RWPE2 (cell line): ENCODE results near the gene AKR1A1.
A peak's percentile ranks its signal among the peaks of the same experiment; 100 is the strongest.

ENCODE experiments used
- ATAC-seq: fragments of 200-7000 bp; cut with Tn5 transposase; 3 replicates; pipeline ENCODE4 v1.9.1; 2021; ENCODE audit warnings: low read depth
- DNase-seq: peaks from one replicate; pipeline ENCODE4 v3.0.0-alpha.2; 2020; ENCODE audit warnings: low spot score
- H3K27ac ChIP-seq: fragments of 450-650 bp; 2 replicates; pipeline ENCODE4 v1.5.1; 2017; ENCODE audit warnings: mild to moderate bottlenecking; ENCODE audit not compliant: poor library complexity, severe bottlenecking
- H3K27me3 ChIP-seq: fragments of 250-450 bp; sonication (Bioruptor Pico); 2 replicates; pipeline ENCODE4 v1.5.1; 2021; ENCODE audit warnings: mild to moderate bottlenecking, moderate library complexity; ENCODE audit not compliant: insufficient read depth, poor library complexity, severe bottlenecking
- H3K36me3 ChIP-seq: fragments of 250-450 bp; sonication (Bioruptor Pico); 2 replicates; pipeline ENCODE4 v1.5.1; 2020; ENCODE audit warnings: low read depth, mild to moderate bottlenecking, moderate library complexity
- H3K4me1 ChIP-seq: fragments of 250-450 bp; sonication (Bioruptor Pico); 2 replicates; pipeline ENCODE4 v1.5.1; 2021; ENCODE audit warnings: mild to moderate bottlenecking, moderate library complexity; ENCODE audit not compliant: insufficient read depth, poor library complexity, severe bottlenecking
- H3K4me3 ChIP-seq: fragments of 250-450 bp; sonication (Bioruptor Pico); 2 replicates; pipeline ENCODE4 v1.5.1; 2021; ENCODE audit warnings: mild to moderate bottlenecking, moderate library complexity; ENCODE audit not compliant: severe bottlenecking
- H3K9me3 ChIP-seq: fragments of 250-450 bp; sonication (Bioruptor Pico); 2 replicates; pipeline ENCODE4 v1.5.1; 2021; ENCODE audit warnings: mild to moderate bottlenecking, moderate library complexity; ENCODE audit not compliant: severe bottlenecking
- CTCF ChIP-seq: fragments of 450-650 bp; IDR thresholded peaks from one replicate; pipeline ENCODE4 v1.5.1; 2017; ENCODE audit warnings: mild to moderate bottlenecking, moderate library complexity; ENCODE audit not compliant: poor library complexity, severe bottlenecking

AKR1A1 gene

GRCh38 chr1:45550401-45551351, at the start of gene AKR1A1:
AKR1A1 (plus strand) TSS chr1:45550826; CDS start chr1:45561795, 10,969 bp downstream.
- peak; percentile 84 for ATAC-seq
- H3K27ac ChIP-seq = peak within 1 kb of the TSS; percentile 75
- H3K9me3 ChIP-seq = no peaks in the 10 kb centered on the region

GRCh38 chr1:45501505-45501859, 49.1 kb upstream of the AKR1A1 start:
- no peak overlapping the region for H3K27ac ChIP-seq
- H3K4me3 ChIP-seq = no peak overlapping the region
- no peak for TF ChIP-seq CTCF
- 0 out of 2 replicates have a peak, but pooled peaks cover 3% of the 10 kb centered on the region for H3K36me3 ChIP-seq
- H3K4me1 ChIP-seq = peaks cover 3% of the 10 kb centered on the region
- no peaks in the 10 kb centered on the region for H3K27me3 ChIP-seq
- H3K9me3 ChIP-seq = no peaks in the 10 kb centered on the region
- DNase-seq (no peak), ATAC-seq (no peak)

More at GRCh38 chr1:45550401-45551351, at the start of gene AKR1A1:
- H3K4me3 ChIP-seq = peak within 1 kb of the TSS; percentile 52
- no peak for TF ChIP-seq CTCF
- DNase-seq = peak; percentile 83
- H3K27me3 ChIP-seq = no peaks in the 10 kb centered on the region
- peaks cover 20% of the 10 kb centered on the region for H3K36me3 ChIP-seq
- peaks cover 10% of the 10 kb centered on the region for H3K4me1 ChIP-seq

- peaks cover 3% of the 10 kb centered on the region for H3K4me1 ChIP-seq
- H3K4me3 ChIP-seq = no peak overlapping the region
- H3K9me3 ChIP-seq = no peaks in the 10 kb centered on the region
- no peak for TF ChIP-seq CTCF
- no peak overlapping the region for H3K27ac ChIP-seq
- no peak for DNase-seq
- H3K27me3 ChIP-seq = no peaks in the 10 kb centered on the region
- H3K36me3 ChIP-seq = peaks cover 16% of the 10 kb centered on the region; the same call in 1 of the 2 replicates
- no peak for ATAC-seq
Measured at GRCh38 chr1:45503462-45504360, 46.9 kb upstream of the AKR1A1 start.

- ATAC-seq (0 out of 3 replicates have a peak, but pooled peaks have one; percentile 4), DNase-seq (no peak)
- Histone ChIP-seq H3K27me3 (no peaks in the 10 kb centered on the region), H3K9me3 (no peaks in the 10 kb centered on the region), H3K4me3 (no peak overlapping the region), H3K36me3 (peaks cover 48% of the 10 kb centered on the region), H3K4me1 (no peaks in the 10 kb centered on the region), H3K27ac (no peak overlapping the region)
- no peak for TF ChIP-seq CTCF
Measured at GRCh38 chr1:45507195-45507594, 43.4 kb upstream of the AKR1A1 start.
